Hematopoietic multipotent progenitor cell (in vitro differentiated cells): Measurements from ENCODE around the gene PSAP. TPM values are rescaled to one million over a fixed set of nuclear protein-coding genes. Genes with fewer than 3 reads are reported as not detected.
A peak's percentile ranks its signal among the peaks of the same experiment; 100 is the strongest.

Experiments
- DNase-seq, 3 donors: peaks; one replicate each; pipeline ENCODE4 v3.0.0-alpha.2; 2011 to 2015; ENCODE audit warnings: low read depth in 2 of 3, low spot score in 2 of 3
- small RNA-seq: library from RNA; depleted of rRNA; stranded (forward); fragments of <200 nt; gene quantifications from one replicate; pipeline ENCODE3, GENCODE V24; 2012
- total RNA-seq: library from RNA; depleted of rRNA; stranded (reverse); fragments of >200 nt; gene quantifications from one replicate; pipeline ENCODE4 v1.2.3, GENCODE V29; 2012

The PSAP gene
- total RNA-seq, 1 donor: 360 TPM

DNA sequence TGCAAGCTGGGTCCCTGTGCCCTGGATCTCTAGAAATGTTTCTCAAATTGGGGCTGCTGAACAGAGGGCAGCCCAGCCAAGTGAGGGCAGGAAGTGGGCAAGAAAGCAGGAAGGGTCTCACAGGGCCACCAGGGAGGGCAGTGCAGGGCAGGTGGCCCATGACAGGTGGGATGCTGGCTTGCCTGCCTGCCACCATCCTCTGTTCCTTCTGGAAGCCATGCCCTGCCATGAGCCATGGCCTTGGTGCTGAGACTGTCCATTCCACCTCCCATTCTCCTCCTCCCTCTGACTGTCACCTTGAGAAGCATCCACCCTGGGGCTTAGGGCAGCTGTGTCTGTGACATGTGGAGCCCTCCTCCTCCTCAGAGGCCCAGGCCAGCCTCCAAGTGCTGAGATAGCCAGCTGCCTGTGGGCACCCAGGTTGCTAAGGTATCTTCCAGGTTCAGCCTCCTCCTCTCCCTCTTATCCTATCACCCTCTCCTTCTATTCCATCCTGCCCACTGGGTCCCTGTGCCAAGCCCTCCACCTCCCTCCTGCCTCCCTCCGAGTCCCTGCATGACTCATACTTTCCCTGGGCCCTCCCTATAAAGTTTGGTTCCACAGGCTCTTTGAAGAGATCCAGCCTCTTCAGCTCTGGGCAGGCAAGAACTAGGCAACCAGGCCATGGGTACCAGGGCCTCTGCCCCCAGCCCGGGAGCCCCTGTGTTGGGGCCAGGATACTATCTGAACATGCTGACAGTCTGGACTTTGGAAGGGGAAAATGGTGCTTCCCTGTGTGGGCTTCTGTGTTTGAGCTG lies 79.0 kb downstream of the PSAP start:
- peak in 1 of 3 donors; percentile 56 for DNase-seq

DNA sequence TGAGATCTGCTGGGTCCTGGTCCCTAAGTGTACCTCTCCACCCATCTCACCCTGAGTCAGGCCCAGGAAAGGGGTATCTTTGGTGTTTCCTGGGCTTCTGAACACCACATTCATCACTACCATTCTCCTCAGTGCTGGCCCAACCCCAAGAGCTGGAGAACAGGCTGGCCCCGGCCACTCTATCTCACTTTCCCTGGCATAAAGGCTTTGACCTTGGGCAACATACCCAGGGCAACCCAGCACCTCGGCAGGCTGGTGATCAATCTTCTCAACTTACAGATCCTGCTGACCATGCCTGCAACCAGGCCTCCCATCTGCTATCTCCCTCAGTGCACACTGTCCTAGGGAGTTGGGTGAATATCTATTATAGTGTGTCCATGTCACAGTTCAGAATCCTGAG lies 79.8 kb downstream of the PSAP start:
- DNase-seq: no peak

DNA sequence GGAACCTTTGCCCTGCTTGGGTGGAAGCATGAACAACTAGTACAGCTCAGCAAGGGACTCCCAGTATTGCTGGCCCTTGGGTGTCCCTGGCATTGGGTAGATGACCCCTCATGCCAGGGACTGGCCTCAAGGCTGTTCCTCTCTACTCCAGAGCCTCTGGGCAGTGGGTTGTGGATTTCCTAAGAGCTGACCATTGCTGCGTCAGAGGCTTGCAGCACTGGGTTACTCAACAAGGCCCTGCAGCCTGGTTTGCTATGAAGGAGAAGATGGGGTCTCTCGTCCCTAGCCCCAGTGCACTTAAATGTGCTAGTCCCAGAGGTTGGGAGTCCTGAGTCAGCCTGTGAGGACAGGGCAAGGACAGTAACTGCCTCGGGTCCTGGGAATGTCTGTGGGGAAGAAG lies 80.3 kb downstream of the PSAP start:
- DNase-seq: no peak

DNA sequence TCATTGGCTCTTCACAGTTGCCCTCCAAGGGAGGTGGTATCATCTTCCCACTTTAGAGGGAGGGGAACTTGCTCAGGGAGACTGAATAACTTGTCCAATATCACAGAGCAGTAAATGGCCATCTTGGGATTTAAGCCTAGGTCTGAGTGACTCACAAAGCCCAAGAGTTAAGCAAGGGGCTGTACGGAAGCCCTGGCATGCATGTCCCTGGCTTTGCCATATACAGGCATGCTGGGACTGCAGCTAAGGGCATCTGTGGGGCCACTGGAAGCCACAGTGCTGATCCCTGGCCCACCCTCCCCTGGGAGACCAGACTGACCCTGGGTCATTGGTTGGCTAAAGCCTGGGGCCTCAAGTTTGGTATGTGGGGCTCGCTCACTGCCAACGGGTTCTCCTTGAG lies 80.8 kb downstream of the PSAP start:
- no peak for DNase-seq

DNA sequence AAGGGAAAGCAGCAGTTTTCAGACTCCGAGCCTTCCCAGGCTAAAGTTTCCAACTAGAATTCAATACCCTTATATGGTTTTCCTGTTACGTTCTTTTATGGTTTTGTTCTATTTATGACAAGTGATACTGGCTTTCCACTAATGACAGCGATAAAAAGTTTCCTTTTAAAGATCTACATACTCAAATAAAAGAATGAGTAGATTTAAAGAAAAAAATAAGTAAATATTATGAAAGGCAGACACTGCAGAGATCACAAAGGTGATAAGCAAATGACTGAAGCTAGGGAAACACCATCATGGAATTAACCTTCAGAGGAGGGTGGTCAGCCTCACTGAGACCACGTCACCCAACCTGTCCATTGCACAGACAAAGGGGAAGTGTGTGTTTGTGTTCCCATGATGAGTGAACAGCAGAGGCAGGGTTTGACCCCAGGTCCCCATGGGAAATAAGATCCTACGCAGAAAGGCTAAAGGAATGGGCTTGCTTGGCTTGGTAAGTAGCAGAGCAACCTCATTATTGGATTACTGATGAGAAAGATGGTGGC lies 81.7 kb downstream of the PSAP start:
- peak in 1 of 3 donors; percentile 37 for DNase-seq

DNA sequence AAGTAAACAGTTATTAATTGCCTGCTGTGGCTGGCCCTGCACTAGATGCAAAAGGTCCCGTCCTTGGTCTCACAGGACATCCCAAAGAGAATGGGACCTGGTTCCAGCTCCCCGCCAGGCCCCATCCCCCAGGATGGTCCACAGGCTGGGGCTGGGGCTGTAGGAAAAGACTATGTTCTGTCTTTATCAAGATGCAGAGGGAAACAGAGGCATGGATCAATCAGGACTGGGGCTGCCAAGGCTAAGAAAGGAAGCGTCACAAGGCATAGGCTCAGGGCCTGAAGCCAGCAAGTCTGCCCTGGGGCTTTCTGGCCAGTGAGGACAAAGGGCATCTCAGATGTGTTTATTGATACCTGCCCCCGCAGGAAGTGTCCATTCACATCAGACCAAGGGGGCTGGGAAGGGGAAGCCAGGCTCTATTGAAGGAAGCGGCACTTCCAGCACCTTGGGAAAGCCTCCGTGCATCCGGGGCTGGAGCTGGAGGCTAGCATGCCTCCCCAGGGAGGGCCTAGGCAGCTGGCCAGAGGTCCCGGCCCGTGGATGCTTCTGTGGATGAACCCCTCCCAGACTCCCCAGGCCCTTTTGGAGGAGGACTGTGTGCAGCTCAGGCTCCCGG lies 83.5 kb downstream of the PSAP start:
- DNase-seq: no peak

DNA sequence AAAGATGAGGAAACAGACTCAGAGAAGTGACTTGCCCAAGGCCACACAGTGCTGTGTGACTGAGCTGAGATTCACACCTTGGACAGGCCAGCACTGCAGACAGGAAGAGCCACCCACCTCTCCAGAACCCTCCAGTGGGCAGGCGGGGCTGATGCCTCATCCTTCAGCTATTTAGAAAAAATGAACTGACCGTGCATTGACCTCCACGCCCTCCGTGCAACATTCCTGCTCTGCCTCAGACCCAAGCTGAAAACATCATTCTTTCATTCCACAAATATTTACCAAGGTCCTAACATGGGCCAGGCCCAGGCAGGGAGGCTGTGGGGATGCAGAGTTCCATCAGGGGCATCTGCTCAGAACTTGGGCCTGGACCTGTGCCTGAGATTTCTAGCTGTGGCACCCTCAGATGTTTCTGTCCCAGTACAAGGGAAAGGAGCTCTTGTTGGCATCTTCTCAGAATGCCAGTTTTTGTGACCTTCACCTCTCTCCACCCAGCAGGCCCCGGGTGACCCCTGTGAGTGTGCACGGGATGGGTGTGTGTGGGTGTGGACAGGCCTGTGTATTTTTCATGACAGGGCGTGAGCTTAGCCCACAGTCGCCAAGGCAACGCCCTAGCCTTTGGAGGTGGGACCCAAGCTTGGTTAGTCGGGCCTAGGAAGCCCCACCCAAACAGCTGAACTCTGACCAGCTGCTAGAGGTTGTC lies 84.2 kb downstream of the PSAP start:
- no peak for DNase-seq

Small RNAs within 50 kb of the gene (small RNA-seq; reads per million reads assigned to genes)
- gene MIR7152: not detected
- gene RNU7-38P: not detected

Other genes starting within 250 kb of the PSAP start
- gene C10orf105, start 131.5 kb downstream of the PSAP start, total RNA-seq: 0.81 TPM
- gene VSIR, start 77.7 kb downstream of the PSAP start, total RNA-seq: 109 TPM
- gene CHST3, start 113.1 kb upstream of the PSAP start, total RNA-seq: under 0.01 TPM
- 31.0 TPM for gene SPOCK2, start 237.3 kb upstream of the PSAP start, total RNA-seq